NT2/D1 (cell line): ENCODE measurements around the gene MSANTD3.

Experiments used
- DNase-seq: peaks from one replicate; pipeline ENCODE4 v3.0.0-alpha.2; 2011; ENCODE audit warnings: low read depth, low spot score
- H3K27me3 ChIP-seq: 2 replicates; pipeline ENCODE4 v1.6.0; 2011; ENCODE audit warnings: mild to moderate bottlenecking; ENCODE audit not compliant: insufficient read length, insufficient read depth
- H3K36me3 ChIP-seq: 2 replicates; pipeline ENCODE4 v1.6.1; 2011; ENCODE audit warnings: mild to moderate bottlenecking, low read length, mixed read lengths; ENCODE audit not compliant: insufficient read depth, insufficient read length
- H3K4me1 ChIP-seq: 2 replicates; pipeline ENCODE4 v1.5.1; 2011; ENCODE audit not compliant: insufficient read depth, insufficient read length
- H3K4me3 ChIP-seq: 2 replicates; pipeline ENCODE4 v1.5.1; 2011; ENCODE audit warnings: low read depth; ENCODE audit not compliant: insufficient read length
- H3K9ac ChIP-seq: 2 replicates; pipeline ENCODE4 v1.6.0; 2011; ENCODE audit warnings: low read depth; ENCODE audit not compliant: insufficient read length
- H3K9me3 ChIP-seq: 2 replicates; pipeline ENCODE4 v1.5.1; 2011; ENCODE audit warnings: mild to moderate bottlenecking, low read length; ENCODE audit not compliant: insufficient read depth
- SUZ12 ChIP-seq: IDR thresholded peaks from 2 replicates; pipeline ENCODE4 v1.6.1; 2011; ENCODE audit not compliant: insufficient read length, insufficient read depth; ENCODE audit errors: extremely low read depth
- YY1 ChIP-seq: IDR thresholded peaks from 2 replicates; pipeline ENCODE4 v1.6.1; 2011; ENCODE audit not compliant: insufficient read length, insufficient read depth
- ZNF274 ChIP-seq: IDR thresholded peaks from 2 replicates; pipeline ENCODE4 v1.6.1; 2011; ENCODE audit warnings: mild to moderate bottlenecking, low read depth, low read length

MSANTD3 gene

DNA sequence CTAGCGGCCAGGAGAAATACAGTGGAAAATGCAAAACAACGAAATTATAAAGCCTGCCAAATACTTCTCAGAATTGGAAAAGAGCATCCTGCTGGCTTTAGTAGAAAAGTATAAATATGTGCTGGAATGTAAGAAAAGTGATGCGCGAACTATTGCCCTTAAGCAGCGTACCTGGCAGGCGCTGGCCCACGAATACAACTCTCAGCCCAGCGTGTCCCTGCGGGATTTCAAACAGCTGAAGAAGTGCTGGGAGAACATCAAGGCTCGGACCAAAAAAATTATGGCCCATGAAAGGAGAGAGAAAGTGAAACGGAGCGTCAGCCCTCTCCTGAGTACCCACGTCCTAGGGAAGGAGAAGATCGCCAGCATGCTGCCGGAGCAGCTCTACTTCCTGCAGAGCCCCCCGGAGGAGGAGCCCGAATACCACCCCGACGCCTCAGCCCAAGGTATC is 15.0 kb downstream of the MSANTD3 start:
- H3K9ac ChIP-seq = no peak overlapping the region
- TF ChIP-seq YY1 (no peak), SUZ12 (no peak), ZNF274 (no peak)
- no peaks in the 10 kb centered on the region for H3K27me3 ChIP-seq
- no peaks in the 10 kb centered on the region for H3K4me1 ChIP-seq
- no peaks in the 10 kb centered on the region for H3K9me3 ChIP-seq
- H3K4me3 ChIP-seq = no peak overlapping the region
- DNase-seq = no peak
- peaks cover 37% of the 10 kb centered on the region for H3K36me3 ChIP-seq

DNA sequence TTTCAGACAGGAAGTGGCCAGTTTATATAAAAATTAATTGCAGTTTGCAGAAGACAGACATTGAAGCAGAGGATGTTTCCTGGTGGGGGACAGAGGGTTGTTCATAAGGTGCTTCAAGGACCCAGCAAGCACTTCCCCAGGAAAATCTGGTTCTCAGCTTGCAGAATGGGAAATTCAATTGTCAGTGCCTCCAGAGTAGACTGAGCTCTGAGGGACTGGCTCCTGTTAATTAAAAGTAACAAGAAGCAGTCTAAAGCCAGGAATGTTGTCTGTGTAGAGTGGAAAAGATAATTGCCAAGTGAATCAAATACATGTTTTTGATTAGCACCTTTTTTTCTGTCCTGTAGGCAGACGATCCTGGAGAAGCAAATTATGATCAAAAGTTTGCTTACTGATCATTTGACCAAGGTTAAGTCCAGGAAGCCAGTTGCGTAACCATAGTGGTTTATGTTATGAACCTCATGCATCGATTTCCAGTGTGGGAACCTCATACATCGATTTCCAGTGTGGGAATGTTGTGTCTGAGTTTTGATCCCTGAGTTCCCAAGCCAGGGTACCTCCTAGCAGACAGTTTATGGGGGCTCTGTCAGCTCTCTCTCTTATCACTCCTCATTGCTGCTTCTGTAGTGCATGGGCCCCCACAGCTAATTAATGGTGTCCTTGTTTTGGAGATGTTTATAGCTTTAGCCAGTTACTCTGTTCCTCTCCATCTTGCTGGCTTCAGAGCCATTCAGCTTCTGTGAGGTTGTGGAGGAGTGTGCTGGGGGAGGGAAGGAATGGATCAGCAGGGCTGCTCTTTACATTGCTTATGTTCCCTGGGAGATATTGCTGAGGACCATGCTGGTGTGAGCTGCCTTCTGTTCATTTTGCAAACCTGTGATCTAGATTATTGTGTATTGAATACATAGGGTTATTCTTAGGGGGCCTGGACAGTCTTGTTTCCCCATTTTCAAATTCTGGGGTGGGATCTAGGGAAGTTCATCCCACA is 17.1 kb downstream of the MSANTD3 start:
- Histone ChIP-seq H3K36me3 (peaks cover 42% of the 10 kb centered on the region), H3K9me3 (no peaks in the 10 kb centered on the region), H3K9ac (no peak overlapping the region), H3K4me3 (no peak overlapping the region), H3K27me3 (no peaks in the 10 kb centered on the region), H3K4me1 (no peaks in the 10 kb centered on the region)
- no peak for DNase-seq
- TF ChIP-seq SUZ12 (no peak), YY1 (no peak), ZNF274 (no peak)

DNA sequence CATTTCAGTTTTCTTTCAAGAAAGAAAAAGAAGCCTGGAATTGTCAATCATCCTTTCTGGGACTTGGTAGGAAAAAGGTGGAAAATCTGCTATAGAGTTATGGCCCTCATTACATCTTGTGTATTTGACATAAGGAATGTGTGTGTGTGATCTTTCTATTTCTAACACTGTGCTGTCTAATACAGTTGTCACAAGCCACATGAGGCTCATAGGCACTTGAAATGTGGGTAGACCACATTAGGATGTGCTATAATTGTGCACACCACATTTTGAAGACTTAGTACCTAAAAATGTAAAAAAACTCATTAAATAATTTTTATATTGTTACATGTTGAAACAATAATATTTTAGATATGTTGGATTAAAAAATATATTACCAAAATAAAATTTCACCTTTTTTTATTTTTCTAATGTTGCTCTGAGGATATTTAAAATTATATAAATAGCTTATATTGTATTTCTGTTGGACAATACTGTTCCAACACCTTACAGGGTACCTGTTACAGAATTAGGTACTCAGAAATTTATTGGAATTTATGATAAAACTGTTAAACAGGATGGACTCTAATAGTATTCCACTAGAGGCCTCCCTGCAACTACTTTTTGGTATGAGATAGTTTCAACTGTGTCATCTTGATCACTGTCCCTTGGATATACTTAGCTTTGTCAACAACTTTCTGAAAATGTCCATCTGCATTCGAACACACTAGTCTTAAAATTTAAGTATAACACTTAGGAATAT is 18.4 kb downstream of the MSANTD3 start:
- Histone ChIP-seq H3K9ac (no peak overlapping the region), H3K9me3 (no peaks in the 10 kb centered on the region), H3K4me3 (no peak overlapping the region), H3K4me1 (no peaks in the 10 kb centered on the region), H3K27me3 (no peaks in the 10 kb centered on the region), H3K36me3 (peaks cover 54% of the 10 kb centered on the region)
- TF ChIP-seq YY1 (no peak), SUZ12 (no peak), ZNF274 (no peak)
- no peak for DNase-seq

DNA sequence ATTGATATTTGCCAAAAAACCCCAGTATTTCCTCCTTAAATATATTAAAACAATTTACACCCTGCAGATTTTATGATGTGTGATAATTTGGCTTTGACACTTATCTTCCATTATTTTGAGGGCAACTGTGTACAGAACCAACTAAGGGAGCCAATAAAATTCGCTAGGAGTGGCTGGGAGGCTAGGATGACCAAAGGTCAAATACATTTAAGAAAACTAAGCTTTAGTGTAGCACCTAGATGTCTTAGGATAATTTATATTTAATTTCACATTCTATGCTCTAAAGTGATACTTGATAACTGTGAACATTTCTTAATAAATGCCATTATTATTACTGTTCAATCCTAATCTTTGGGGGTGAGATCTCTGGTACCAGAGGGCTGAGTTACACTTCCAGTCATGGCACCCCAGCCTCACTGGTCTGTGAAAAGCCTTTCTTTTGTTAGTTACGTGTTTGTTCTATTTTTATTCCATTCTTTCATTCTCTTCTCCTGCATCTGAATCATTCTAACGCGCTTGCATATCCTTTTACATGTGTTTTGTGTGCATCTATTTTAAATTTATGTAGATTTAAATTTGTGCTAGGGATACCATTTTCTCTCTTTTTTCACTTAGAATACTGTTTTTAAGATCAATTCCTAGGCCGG is 19.1 kb downstream of the MSANTD3 start:
- no peak for TF ChIP-seq YY1
- no peak for TF ChIP-seq SUZ12
- no peak for TF ChIP-seq ZNF274

DNA sequence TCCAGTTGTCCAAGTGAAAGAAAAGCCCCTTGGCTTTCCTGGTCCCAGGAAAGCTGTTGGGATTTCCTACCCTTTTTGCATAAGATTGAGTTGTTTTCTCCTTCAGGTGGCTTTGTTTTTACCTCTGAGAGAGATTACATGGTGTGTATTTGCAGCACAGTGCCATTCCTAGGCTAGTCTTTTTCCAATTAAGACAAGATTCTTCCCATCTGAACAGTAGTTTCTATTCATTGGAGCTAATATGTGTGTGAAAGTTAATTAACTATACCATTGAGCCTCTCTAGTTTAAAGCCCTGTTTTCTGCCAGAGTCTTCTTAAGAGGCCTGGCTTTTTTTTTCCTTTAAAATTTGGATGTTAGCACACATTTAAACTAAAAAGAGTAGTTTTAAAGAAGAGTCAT is 20.1 kb downstream of the MSANTD3 start:
- no peaks in the 10 kb centered on the region for H3K9me3 ChIP-seq
- no peak for TF ChIP-seq YY1
- TF ChIP-seq SUZ12 = no peak
- no peak for TF ChIP-seq ZNF274
- H3K36me3 ChIP-seq = peaks cover 65% of the 10 kb centered on the region
- no peak for DNase-seq
- H3K9ac ChIP-seq = no peak overlapping the region
- no peaks in the 10 kb centered on the region for H3K27me3 ChIP-seq
- H3K4me3 ChIP-seq = no peak overlapping the region
- H3K4me1 ChIP-seq = no peaks in the 10 kb centered on the region

More for the DNA sequence above, 19.1 kb downstream of the MSANTD3 start:
- no peak overlapping the region for H3K4me3 ChIP-seq
- H3K9me3 ChIP-seq = no peaks in the 10 kb centered on the region
- H3K9ac ChIP-seq = no peak overlapping the region
- H3K36me3 ChIP-seq = peaks cover 61% of the 10 kb centered on the region
- no peaks in the 10 kb centered on the region for H3K27me3 ChIP-seq
- DNase-seq = no peak
- H3K4me1 ChIP-seq = no peaks in the 10 kb centered on the region

DNA sequence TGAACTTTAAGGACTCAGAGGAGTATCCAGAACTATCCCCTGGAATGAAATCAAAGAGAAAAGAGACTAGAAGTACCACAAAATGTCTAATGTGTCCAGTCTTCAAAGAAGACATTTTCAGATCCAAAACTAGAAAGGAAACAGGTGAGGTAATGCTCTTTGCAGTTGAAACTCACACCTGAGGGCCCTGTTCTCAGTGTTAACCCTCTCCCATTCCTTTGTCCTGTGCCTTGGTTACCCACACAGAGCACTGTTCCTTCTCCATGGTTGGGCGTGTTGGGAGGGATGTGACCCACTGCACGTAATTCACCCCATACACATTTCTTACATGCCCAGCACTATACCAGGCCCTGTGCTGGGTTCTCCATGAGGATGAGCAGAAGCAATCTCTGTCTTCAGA is 21.3 kb downstream of the MSANTD3 start:
- Histone ChIP-seq H3K9me3 (no peaks in the 10 kb centered on the region), H3K9ac (no peak overlapping the region), H3K4me1 (no peaks in the 10 kb centered on the region), H3K36me3 (peaks cover 64% of the 10 kb centered on the region), H3K4me3 (no peak overlapping the region), H3K27me3 (no peaks in the 10 kb centered on the region)
- DNase-seq = no peak
- no peak for TF ChIP-seq YY1
- no peak for TF ChIP-seq ZNF274
- no peak for TF ChIP-seq SUZ12
